AG10803 (cell line): ENCODE results near the gene ATG14.

Experiments used
- DNase-seq: peaks from one replicate; pipeline ENCODE4 v3.0.0; 2010; ENCODE audit warnings: low read depth
- H3K4me3 ChIP-seq: 2 replicates; pipeline ENCODE4 v1.5.1; 2011; ENCODE audit warnings: mild to moderate bottlenecking, low read length, control low read depth
- TF ChIP-seq, protein P1 (sequence below): conservative IDR thresholded peaks from 2 replicates; pipeline ENCODE4 v1.5.1; 2011; ENCODE audit warnings: mild to moderate bottlenecking, low read length, control low read depth, inconsistent platforms

The ATG14 gene

GRCh38 chr14:55451398-55451797 is 39.8 kb upstream of the ATG14 start:
- TF ChIP-seq, protein P1, sequence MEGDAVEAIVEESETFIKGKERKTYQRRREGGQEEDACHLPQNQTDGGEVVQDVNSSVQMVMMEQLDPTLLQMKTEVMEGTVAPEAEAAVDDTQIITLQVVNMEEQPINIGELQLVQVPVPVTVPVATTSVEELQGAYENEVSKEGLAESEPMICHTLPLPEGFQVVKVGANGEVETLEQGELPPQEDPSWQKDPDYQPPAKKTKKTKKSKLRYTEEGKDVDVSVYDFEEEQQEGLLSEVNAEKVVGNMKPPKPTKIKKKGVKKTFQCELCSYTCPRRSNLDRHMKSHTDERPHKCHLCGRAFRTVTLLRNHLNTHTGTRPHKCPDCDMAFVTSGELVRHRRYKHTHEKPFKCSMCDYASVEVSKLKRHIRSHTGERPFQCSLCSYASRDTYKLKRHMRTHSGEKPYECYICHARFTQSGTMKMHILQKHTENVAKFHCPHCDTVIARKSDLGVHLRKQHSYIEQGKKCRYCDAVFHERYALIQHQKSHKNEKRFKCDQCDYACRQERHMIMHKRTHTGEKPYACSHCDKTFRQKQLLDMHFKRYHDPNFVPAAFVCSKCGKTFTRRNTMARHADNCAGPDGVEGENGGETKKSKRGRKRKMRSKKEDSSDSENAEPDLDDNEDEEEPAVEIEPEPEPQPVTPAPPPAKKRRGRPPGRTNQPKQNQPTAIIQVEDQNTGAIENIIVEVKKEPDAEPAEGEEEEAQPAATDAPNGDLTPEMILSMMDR = no peak
- H3K4me3 ChIP-seq = no peak overlapping the region
- DNase-seq = peak; percentile 13

DNA sequence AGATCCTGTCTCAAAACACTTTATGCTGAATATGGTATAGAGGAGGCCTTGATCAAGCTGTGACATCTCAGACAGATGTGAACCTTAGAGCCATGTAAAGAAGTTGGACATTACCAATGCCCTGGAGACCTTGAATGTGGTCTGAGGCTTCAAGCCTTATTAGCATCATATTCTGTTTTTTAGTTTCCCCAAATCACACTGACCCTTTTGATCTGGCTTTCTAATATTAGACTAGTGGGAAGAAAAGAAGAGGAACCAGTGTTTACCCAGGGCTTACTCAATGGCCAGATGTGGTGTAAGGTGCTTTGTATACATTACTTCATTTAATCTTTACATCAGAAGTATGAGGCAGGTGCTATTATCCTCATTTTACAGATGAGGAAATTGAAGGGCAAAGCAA is 39.4 kb upstream of the ATG14 start:
- no peak for DNase-seq
- no peak overlapping the region for H3K4me3 ChIP-seq
- TF ChIP-seq, protein P1 = no peak

DNA sequence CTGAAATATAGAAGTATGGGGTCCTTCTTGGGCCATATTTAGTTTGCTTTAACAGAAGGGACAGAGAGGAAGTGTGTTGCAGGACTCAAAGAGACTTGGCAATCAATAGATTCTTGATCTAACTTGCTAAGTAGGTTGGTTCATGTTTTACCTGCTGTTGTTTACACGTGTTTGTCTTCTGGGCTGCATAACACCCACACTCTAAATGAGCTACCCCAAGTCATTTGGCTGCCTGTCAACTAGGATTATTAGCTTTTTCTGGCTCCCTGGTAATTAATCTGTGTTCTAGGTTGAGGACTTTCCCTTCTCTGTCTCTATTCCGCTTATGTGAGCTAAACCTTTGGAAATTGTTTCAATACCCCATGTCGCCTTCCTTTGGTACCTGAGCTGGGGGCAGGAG is 38.9 kb upstream of the ATG14 start:
- no peak for DNase-seq
- H3K4me3 ChIP-seq = no peak overlapping the region
- TF ChIP-seq, protein P1 = no peak

DNA sequence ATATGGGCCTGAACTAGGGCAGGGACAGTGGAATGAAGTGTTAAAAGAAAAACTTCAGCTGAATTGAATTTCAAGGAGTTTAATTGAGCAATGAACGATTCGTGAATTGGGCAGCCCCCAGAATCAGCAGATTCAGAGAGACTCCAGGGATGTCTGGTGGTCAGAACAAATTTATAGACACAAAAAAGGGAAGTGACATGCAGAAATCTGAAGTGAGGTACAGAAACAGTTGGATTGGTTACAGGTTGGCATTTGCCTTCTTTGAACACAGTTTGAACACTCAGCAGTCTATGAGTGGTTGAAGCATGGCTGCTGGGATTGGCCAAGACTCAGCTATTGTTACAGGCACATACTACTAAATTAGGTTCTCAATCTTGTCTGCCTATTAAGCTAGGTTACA is 38.5 kb upstream of the ATG14 start:
- DNase-seq = no peak
- no peak overlapping the region for H3K4me3 ChIP-seq
- TF ChIP-seq, protein P1 = no peak

DNA sequence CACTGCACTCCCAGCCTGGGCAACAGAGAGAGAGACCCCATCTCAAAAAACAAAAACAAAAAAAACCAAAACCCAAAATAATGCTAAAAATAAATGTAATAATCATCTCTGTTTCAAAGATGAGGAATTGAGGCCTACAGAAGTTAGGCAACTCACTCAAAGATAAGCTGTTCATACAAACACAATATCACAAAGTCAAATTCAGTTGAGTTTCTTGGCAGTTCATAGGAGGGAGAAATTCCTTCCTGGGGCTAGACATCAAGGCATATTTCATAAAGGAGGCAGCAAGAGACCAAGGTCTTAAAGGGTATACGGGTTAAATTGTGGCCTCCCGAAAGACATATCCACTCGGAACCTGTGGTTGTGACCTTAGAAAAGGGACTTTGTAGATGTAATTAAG is 37.5 kb upstream of the ATG14 start:
- TF ChIP-seq, protein P1 = no peak
- H3K4me3 ChIP-seq = no peak overlapping the region
- DNase-seq = no peak

GRCh38 chr14:55448141-55448614 is 36.5 kb upstream of the ATG14 start:
- H3K4me3 ChIP-seq = no peak overlapping the region
- TF ChIP-seq, protein P1 = no peak
- DNase-seq = peak; percentile 91

DNA sequence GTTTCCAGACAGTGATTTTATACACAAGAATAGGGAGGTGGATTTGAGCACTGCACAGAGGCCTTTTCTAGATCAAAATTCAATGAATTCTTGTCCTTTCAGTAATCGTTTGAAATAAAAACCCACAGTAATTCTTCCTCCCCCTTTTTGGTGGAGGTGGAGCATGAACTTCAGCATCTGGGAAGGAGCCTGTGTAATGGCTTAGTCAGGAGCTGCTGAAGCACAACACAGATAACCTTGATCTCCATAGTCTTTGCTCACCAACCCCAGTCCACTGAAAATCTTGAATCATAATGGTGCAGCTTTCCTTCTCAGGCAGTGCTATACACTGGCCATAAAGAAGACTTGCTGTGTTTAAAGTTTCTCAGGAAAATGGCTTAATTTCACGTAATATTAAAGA is 35.2 kb upstream of the ATG14 start:
- TF ChIP-seq, protein P1 = no peak
- DNase-seq = peak; percentile 73
- no peak overlapping the region for H3K4me3 ChIP-seq
